ENCODE measurements around the gene RPL15.

RPL15 gene

DNA sequence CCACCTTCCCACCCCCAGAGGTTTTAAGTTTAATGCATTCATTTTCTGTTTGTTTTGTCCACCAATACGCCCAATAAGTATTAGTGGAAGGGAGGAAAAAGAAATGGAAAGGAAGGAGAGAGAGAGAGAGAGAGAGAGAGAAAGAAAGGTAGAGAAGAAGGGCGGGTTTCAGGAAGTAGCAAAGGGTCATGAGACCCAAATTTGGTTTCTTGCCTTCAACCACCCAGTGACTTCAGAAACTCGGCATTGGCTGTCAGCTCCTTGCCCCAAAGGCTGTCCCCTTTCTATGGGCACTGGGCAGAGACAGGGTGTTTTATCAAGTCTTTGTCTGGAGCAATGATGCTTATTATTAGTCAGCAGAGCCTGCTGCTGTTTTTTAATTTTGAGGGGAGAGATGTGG is 14.7 kb downstream of the RPL15 start:
- no peak for DNase-seq (ENCODE audit: low spot score)

GRCh38 chr3:23932571-23932970 is 15.6 kb downstream of the RPL15 start:
- no peak for DNase-seq (ENCODE audit: low spot score)

DNA sequence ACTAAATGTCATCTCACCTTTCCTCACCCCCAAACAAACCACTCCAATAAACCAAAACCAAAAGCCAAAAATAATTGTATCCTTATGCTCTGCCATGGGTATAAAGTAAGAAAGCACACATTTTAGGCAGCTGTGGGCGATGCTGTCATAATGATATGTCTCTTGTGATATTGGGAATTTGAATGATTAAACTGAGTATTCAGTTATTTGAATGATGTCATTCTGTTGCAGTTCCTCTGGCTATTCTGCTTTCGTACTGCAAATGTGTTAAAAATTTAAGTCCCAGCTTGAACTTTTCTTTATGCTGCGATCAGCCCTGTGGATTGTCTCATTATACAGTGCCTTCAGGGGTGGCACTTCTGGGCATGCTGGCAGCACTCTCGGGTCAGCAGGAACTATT is 17.3 kb downstream of the RPL15 start:
- no peak for DNase-seq (ENCODE audit: low spot score)

DNA sequence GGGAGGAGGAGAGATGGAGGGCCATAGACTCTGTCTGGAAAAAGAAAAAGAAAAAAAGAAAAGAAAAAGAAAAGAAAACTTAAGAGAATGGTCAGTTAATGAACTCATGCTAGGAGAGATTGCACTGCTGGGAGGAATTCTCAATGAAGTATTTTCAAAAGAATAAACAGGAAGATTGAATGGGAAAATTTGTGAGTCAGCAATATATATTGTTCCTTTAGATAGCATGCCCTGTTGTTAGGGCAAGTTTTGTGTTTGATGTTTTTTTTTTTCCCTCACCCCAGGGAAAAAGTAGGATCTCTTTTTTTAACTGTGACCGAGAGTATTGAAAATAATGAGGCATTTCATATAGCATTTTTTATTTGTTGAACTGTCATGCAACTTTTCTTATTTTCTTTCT is 20.4 kb downstream of the RPL15 start:
- DNase-seq (ENCODE audit: low spot score), result no peak

DNA sequence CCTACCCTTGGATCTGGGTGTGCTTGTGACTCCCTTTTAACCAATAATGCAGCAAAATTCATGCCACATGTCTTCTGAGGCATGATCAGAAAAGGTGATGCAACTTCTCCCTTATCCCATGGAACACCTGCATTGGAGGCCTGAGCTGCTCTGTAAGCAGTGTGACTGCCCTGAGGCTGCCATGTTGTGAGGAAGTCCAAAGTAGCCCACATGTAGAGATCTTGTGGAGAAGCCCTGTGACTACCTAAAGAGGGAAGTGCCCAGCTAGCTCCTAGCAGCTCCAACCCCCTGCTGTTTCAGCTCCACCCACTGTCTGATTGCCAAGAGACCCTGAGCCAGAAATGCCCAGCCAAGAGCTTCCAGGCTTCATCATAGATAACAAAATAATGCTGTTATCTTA is 21.8 kb downstream of the RPL15 start:
- DNase-seq (ENCODE audit: low spot score), result no peak

DNA sequence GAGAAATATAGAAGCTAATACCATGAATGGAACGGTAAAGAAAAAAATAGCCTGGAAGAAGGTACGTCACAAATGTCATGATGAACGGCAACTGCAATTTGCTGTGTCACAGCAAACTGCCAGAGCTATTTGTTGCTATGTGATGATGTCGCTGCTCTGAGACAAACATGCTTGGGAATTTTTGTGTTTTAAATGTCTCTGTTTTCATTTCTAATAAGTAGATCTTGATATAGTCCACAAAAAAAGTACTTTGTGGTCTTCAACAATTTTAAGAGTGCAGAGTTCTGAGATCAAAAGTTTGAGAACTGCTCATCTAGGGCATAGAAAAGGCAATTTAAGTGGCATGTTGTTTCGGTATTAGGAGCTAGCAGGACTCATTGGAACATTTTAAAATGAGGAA is 23.8 kb downstream of the RPL15 start:
- DNase-seq (ENCODE audit: low spot score), result no peak

DNA sequence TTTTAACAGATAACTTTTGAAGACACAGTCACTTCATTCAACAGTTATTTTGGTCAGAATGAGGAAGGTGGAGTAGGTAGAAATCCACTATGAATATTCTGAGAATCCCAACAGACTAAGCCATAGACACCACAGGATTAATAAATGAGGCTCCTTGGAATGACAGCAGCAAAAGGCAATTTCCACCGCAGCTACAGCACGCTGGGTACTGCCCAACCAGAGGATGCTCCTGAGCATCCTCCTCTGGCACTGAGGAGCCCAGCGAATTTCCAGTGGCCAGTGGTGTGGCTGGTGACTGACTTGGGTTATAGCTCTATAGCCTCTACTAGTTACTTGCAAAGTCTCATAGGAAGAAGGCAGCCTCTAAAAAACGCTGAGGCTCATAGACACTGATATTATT is 24.5 kb downstream of the RPL15 start:
- DNase-seq (ENCODE audit: low spot score), result no peak

- DNase-seq (ENCODE audit: low spot score), result no peak
Measured at GRCh38 chr3:23942546-23942945, 25.6 kb downstream of the RPL15 start.

DNA sequence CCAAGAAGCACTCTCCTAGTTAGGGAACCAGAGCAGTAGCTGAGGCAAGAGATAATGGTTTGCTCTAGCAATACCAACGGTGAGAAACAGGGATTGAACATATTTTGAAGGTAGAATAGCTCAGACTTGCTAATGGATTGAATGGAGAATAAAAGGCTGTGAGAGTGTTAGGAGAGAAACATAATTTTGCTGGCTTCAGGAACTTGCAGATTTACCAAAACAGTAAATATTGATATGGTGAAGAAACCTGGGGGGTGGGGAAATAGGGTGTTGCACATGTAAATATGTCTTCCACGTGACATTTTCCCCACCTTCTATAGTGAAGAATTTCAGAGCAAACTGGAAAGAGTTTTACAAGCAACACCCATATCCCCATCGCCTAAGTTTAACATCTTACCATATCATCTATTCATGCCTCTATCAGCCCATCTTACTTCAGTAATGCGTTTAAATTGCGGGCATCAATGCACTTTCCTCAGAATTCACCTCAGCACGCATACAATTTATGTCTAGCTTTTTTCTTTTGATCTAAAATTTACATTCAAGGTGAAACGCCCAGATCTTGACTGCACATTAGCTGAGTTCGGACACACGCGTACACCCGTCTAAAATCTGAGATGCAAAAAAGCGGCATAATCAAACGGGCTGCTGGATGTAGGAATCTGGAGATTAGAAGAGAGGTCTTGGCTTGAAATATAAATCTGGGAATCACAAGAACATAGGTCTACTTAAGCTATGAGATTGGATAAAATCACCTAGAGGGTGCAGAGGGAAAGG is 27.3 kb downstream of the RPL15 start:
- no peak for DNase-seq (ENCODE audit: low spot score)

DNA sequence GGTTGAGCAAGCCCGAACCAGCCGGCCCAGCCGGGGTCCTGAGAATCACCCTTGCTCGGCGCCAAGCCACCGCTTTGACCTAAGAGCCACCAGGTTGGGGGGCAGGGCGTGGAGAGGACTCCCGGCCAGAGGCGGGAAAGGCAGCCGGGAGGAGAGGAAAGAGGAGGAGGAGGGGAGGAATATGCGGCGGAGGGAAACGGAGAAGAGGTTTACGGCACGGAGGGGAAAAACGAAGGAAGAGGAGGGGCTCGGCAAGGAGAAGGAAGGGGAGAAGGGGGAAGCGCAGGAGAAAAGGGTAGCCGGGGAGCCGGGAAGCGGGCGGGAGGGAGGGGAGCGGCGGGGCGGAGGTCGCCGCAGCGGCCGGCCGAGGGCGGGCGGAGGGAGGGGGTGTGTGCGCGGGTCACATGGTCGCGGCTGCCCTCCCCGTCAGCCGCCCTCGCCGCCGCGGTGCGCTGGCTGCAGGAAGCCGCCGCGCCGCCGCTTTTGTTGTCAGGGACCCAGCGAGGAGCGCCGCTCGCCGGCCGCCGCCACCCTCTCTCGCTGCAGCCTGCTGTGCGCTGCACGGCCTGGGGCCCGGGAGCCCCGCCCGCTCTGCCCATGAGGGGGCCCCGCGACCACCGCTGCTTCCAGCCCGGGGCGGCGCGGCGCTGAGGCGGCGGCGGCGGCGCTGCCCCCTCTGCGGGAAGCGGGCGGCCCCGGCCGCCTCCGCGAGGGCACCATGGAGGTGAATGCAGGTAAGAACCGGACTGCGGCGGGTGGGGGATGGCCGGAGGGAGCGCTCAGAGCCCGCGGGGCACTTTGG is 28.1 kb downstream of the RPL15 start, which contains the start of gene NR1D2:
Gene NR1D2, plus strand, starts transcription at position 426 of the 802 bp plus-strand sequence. Its CDS starts 293 bp downstream, at position 719.
- peak; percentile 91 for DNase-seq (ENCODE audit: low spot score)

GRCh38 chr3:23945663-23945912 is 28.7 kb downstream of the RPL15 start:
- no peak for DNase-seq (ENCODE audit: low spot score)

- peak; percentile 98 for DNase-seq (ENCODE audit: low spot score)
Measured at GRCh38 chr3:23945913-23946687, 29.2 kb downstream of the RPL15 start.

GRCh38 chr3:23948761-23949160 is 31.8 kb downstream of the RPL15 start:
- no peak for DNase-seq (ENCODE audit: low spot score)

GRCh38 chr3:23949784-23950183 is 32.9 kb downstream of the RPL15 start:
- no peak for DNase-seq (ENCODE audit: low spot score)

DNA sequence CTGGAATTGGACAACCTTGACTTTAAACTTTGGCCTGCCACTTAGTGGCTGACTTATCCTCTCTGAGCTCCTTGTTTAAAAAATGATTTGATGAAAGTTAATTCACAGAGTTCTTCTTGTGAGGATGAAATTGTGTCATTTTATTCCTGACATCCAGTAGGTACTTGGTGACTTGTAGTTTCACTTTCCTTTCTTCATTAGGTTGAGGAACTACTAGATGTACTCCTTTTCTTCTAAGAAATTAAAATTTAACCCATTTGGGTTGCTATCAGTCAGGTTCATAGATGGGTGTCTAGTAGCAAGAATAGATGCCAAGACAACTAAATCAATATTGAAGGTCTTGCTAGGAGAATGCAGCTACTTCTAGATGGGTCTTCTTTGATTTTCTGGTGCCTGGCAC is 33.4 kb downstream of the RPL15 start:
- DNase-seq (ENCODE audit: low spot score), result no peak

GRCh38 chr3:23952646-23953045 is 35.7 kb downstream of the RPL15 start:
- DNase-seq (ENCODE audit: low spot score), result no peak

- DNase-seq (ENCODE audit: low spot score), result no peak
Measured at GRCh38 chr3:23953523-23953922, 36.6 kb downstream of the RPL15 start.

- DNase-seq (ENCODE audit: low spot score), result no peak
Measured at GRCh38 chr3:23954144-23954543, 37.2 kb downstream of the RPL15 start.

- DNase-seq (ENCODE audit: low spot score), result no peak
Measured at GRCh38 chr3:23956701-23957100, 39.8 kb downstream of the RPL15 start.

DNA sequence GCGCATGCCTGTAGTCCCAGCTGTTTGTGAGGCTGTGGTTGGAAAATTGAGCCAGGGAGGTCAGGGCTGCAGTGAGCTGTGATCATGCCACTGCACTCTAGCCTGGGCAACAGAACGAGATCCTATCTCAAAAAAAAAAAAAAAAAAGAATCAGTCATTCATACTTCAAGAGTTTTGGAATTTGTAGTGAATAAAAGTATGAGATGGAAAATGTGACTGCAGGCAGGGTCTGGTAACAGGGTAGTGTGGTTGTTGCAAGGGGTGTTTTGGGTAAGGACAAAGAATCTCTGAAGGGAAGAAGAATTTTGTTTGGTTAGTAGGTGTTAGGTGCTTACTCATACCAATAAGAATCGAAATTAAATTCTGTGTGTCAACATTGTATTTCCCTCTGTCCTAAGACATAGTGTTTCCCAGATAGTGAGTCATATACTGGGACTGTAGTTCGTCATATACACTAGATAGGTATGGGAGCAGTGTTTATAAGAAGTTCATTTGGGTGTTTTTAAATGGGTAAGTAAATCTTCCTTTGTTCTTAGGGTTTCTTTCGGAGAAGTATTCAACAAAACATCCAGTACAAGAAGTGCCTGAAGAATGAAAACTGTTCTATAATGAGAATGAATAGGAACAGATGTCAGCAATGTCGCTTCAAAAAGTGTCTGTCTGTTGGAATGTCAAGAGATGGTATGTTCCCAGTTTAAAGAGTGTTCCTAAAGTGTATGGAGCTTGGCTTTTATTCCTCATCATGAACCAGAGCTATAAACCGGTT is 42.4 kb downstream of the RPL15 start:
- no peak for DNase-seq (ENCODE audit: low spot score)

- DNase-seq (ENCODE audit: low spot score), result no peak
Measured at GRCh38 chr3:23960649-23961048, 43.7 kb downstream of the RPL15 start.

DNA sequence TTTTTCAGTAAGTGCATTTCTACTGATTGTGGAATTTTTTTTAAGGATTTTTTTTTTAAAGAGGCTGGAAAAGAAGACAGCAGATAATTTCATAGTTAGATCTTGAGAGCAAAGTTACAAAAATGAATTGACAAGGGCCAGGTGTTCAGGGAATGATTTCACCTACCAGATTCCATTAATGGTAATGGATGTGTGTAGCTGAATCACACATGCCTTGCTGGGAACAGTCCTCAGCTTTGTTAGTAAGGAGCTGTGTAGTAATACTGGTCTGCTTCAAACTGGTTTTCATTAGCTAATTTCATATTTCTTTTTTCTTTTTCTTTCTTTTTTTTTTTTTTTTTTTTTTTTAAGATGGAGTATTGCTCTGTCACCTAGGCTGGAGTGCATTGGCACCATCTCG is 44.1 kb downstream of the RPL15 start:
- no peak for DNase-seq (ENCODE audit: low spot score)

Measured in ecto neural progenitor cell (in vitro differentiated cells).